Activated CD8-positive, alpha-beta memory T cell treated with anti-CD3 and anti-CD28 coated beads, Interleukin-2, amount 50 U/mL, for 1 hour (primary cell): Measurements from ENCODE around the gene LRRC1.

Experiments
- DNase-seq: peaks from one replicate; pipeline ENCODE4 v3.0.0-alpha.2; 2020; ENCODE audit errors: extremely low read depth

The LRRC1 gene

GRCh38 chr6:53924821-53925422 lies 130.1 kb downstream of the LRRC1 start:
- DNase-seq, result no peak

GRCh38 chr6:53925891-53926290 lies 131.1 kb downstream of the LRRC1 start:
- DNase-seq, result no peak

- no peak for DNase-seq
These were observed 131.7 kb downstream of the LRRC1 start for GRCh38 chr6:53926505-53926904.

- DNase-seq, result no peak
These were observed 133.8 kb downstream of the LRRC1 start for GRCh38 chr6:53928641-53929040.

GRCh38 chr6:53929041-53929820 lies 134.4 kb downstream of the LRRC1 start:
- no peak for DNase-seq

- DNase-seq, result no peak
These were observed 135.0 kb downstream of the LRRC1 start for GRCh38 chr6:53929821-53930120.

- no peak for DNase-seq
These were observed 135.5 kb downstream of the LRRC1 start for GRCh38 chr6:53930330-53930729.

GRCh38 chr6:53931086-53931485 lies 136.3 kb downstream of the LRRC1 start:
- DNase-seq, result no peak

- DNase-seq, result no peak
These were observed 137.7 kb downstream of the LRRC1 start for GRCh38 chr6:53932516-53932915.

GRCh38 chr6:53934023-53934422 lies 139.2 kb downstream of the LRRC1 start:
- DNase-seq, result no peak

GRCh38 chr6:53937461-53937860 lies 142.7 kb downstream of the LRRC1 start:
- no peak for DNase-seq

- DNase-seq, result no peak
These were observed 144.0 kb downstream of the LRRC1 start for GRCh38 chr6:53938810-53939209.

GRCh38 chr6:53939830-53940229 lies 145.0 kb downstream of the LRRC1 start:
- DNase-seq, result no peak

GRCh38 chr6:53943395-53943794 lies 148.6 kb downstream of the LRRC1 start:
- DNase-seq, result no peak

- no peak for DNase-seq
These were observed 149.3 kb downstream of the LRRC1 start for GRCh38 chr6:53944091-53944490.

- DNase-seq, result no peak
These were observed 149.7 kb downstream of the LRRC1 start for GRCh38 chr6:53944543-53944942.

GRCh38 chr6:53945765-53946407 lies 151.1 kb downstream of the LRRC1 start:
- no peak for DNase-seq

- DNase-seq, result no peak
These were observed 153.0 kb downstream of the LRRC1 start for GRCh38 chr6:53947780-53948179.

GRCh38 chr6:53951383-53951782 lies 156.6 kb downstream of the LRRC1 start:
- no peak for DNase-seq

- DNase-seq, result no peak
These were observed 161.4 kb downstream of the LRRC1 start for GRCh38 chr6:53956068-53956711.

- no peak for DNase-seq
These were observed 162.0 kb downstream of the LRRC1 start for GRCh38 chr6:53956804-53957203.

GRCh38 chr6:53959717-53960116 lies 164.9 kb downstream of the LRRC1 start:
- no peak for DNase-seq

GRCh38 chr6:53960311-53960710 lies 165.5 kb downstream of the LRRC1 start:
- no peak for DNase-seq
